T-helper 1 cell treated with Interleukin-12 subunit alpha and Interleukin-12 subunit beta and Interleukin-4 antibody, amounts not matched to agents 30 μg/mL and 1 μg/mL, for 36 hours (primary cell): Measurements from ENCODE around the gene FLCN.

ENCODE experiments used
- H3K27ac Mint-ChIP-seq: one replicate; pipeline ENCODE4 v1.8.0; 2021; ENCODE audit warnings: mild to moderate bottlenecking, mixed read lengths
- H3K27me3 Mint-ChIP-seq: one replicate; pipeline ENCODE4 v1.8.0; 2021; ENCODE audit warnings: low read depth, mixed read lengths
- H3K36me3 Mint-ChIP-seq: one replicate; pipeline ENCODE4 v1.8.0; 2021; ENCODE audit warnings: low read depth, mixed read lengths
- H3K4me1 Mint-ChIP-seq: one replicate; pipeline ENCODE4 v1.8.0; 2021; ENCODE audit warnings: low read depth, mixed read lengths
- H3K4me3 Mint-ChIP-seq: one replicate; pipeline ENCODE4 v1.8.0; 2021; ENCODE audit warnings: mild to moderate bottlenecking, moderate library complexity, mixed read lengths
- H3K9me3 Mint-ChIP-seq: one replicate; pipeline ENCODE4 v1.8.0; 2021; ENCODE audit warnings: mixed read lengths

Gene FLCN

GRCh38 chr17:17165666-17166308 is 71.2 kb downstream of the FLCN start:
- H3K27me3 Mint-ChIP-seq = no peaks in the 10 kb centered on the region
- H3K4me1 Mint-ChIP-seq = peaks cover 12% of the 10 kb centered on the region
- peaks cover 32% of the 10 kb centered on the region for H3K36me3 Mint-ChIP-seq
- H3K9me3 Mint-ChIP-seq = no peaks in the 10 kb centered on the region
- H3K4me3 Mint-ChIP-seq = no peak overlapping the region
- H3K27ac Mint-ChIP-seq = no peak overlapping the region

GRCh38 chr17:17164676-17165075 is 72.3 kb downstream of the FLCN start:
- H3K4me3 Mint-ChIP-seq = no peak overlapping the region
- H3K36me3 Mint-ChIP-seq = peaks cover 31% of the 10 kb centered on the region
- no peak overlapping the region for H3K27ac Mint-ChIP-seq
- no peaks in the 10 kb centered on the region for H3K9me3 Mint-ChIP-seq
- H3K27me3 Mint-ChIP-seq = no peaks in the 10 kb centered on the region
- H3K4me1 Mint-ChIP-seq = peaks cover 10% of the 10 kb centered on the region

DNA sequence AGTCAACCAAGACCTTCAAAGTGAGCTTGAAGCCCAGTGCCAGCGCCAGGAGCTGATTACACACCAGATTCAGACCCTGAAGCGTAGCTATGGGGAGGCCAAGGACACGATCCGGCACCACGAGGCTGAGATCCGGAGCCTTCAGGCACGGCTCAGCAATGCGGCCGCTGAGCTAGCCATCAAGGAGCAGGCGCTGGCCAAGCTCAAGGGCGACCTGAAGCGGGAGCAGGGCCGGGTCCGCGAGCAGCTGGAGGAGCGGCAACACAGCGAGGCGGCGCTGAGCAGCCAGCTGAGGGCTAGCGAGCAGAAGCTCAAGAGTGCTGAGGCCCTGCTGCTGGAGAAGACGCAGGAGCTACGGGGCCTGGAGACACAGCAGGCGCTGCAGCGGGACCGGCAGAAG is 72.8 kb downstream of the FLCN start:
- Mint-ChIP-seq H3K36me3 (peaks cover 35% of the 10 kb centered on the region), H3K27ac (no peak overlapping the region), H3K4me1 (peaks cover 10% of the 10 kb centered on the region)

More for the DNA sequence above, 72.8 kb downstream of the FLCN start:
- no peaks in the 10 kb centered on the region for H3K9me3 Mint-ChIP-seq
- H3K4me3 Mint-ChIP-seq = no peak overlapping the region
- no peaks in the 10 kb centered on the region for H3K27me3 Mint-ChIP-seq
